GM21737 (cell line): ENCODE results near the gene POU6F2.

Source experiments
- ATAC-seq: cut with Tn5 transposase; IDR thresholded peaks from one replicate; pipeline ENCODE4 v1.9.1; 2021; ENCODE audit warnings: mild to moderate bottlenecking, moderate library complexity; ENCODE audit not compliant: unreplicated experiment

Gene POU6F2

GRCh38 chr7:39468261-39468660, 490.6 kb downstream of the POU6F2 start:
- ATAC-seq, result no peak

GRCh38 chr7:39468808-39469374, 491.2 kb downstream of the POU6F2 start:
- ATAC-seq, result no peak

GRCh38 chr7:39480901-39481300, 503.2 kb downstream of the POU6F2 start:
- ATAC-seq, result no peak

DNA sequence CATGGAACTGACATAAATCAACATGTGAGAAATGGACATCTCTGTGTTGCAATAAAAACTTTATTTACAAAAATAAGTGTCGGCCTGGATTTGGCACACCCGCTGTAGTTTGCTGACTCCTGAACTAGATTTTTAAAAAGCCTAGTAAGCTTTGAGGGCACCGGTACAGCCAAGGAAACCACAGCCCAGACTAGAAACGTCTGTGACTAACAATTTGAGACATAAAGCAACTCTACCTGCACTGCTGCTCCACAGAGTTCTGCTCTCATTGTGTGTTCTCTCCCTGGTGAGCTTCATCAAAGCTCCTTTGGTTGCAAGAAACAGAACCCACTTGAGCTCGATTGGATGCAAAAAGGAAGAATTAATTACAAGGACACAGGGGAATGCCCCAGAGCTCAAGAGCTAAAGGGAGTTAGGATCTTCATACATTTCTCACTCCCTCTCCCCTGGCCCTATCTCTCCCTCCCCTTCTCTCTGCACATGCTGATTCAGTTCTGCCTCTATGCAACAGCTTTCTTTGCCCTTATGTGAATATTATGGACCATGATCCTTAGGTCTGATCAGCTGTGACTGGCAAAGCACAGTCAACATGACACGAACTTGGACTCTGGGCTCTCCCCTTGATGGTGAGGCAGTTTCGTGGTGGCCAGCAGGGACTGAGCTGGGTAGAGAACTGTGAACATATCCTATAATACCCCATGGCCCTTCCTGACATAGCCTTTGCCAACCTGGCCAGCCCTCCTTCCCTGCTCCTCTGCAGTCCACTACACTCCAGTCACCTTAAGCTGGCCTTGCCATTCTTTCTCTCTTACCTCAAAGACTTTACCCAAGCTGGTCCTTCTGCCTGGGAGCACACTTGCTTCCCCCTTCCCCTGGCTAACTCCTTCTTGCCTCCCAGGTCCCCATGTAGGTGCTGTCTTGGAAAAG, 511.0 kb downstream of the POU6F2 start:
- ATAC-seq, result no peak

GRCh38 chr7:39490296-39490695, 512.6 kb downstream of the POU6F2 start:
- ATAC-seq, result no peak

DNA sequence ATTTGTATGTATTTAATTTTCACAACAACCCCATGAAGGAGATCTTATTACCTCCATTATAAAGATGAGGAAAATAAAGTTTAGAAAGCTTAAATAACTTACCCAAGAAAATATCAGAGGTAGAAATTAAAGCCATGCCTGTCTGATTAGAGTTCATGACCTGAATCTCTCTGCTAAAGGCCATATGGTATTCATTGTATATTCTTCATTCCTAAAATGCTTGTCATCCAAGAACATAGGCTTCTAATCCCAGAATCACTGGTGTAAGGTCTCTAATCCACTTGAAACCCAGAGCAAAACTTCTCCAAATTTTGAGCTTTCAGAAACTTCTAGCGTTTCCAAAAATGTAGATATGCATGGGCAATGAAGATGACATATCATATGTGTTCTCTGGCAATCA, 516.2 kb downstream of the POU6F2 start:
- ATAC-seq, result no peak

GRCh38 chr7:39501358-39501757, 523.6 kb downstream of the POU6F2 start:
- ATAC-seq, result no peak

DNA sequence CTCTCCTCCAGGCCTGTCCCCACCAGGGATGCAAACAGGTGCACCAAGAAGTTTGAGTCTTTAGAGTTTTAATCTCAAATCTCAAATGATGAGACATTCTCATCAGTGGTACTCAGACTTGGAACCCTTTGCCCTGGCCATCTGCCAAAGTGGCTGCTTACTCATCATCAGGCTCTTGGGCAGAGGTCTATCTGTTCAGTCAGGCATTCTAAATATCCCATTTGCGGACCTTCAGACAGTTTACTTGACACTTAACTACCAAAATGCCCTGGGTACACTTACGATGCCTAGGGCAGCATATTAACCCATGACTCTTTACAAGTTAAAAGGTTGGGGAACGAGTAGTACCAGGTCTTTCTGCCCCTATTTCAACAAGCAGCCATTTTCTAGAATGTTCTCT, 527.3 kb downstream of the POU6F2 start:
- ATAC-seq, result no peak

DNA sequence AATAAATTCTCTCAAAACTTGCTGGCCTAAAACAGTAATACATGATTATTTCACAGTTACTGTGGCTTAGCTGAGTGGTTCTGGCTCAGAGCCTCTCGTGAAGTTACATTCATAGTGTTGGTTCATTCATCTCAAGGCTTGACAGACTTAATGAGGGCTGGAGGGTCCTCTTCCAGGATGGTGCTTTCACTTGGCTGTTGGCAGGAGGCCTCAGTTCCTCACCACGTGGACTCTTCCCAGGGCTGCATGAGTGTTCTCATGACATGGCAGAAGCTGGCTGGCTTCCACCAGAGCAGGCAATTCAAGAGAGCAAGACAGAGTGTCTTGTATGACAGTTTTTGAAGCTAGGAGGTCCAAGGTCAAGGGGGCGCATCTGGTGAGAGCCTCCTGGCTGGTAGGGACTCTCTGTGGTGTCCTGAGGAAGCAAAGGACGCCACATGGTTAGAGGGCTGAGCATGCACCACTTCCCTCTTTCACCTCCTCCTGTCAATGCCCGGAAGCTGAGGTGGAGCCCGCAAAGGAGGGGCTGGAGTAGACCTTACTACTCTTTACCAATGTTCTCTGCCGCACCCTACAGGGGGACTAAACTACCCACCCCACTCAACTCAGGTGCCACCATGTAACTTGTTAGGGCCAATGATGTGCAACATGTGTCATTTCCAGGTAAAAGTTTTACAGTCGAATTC, 530.3 kb downstream of the POU6F2 start:
- no peak for ATAC-seq

DNA sequence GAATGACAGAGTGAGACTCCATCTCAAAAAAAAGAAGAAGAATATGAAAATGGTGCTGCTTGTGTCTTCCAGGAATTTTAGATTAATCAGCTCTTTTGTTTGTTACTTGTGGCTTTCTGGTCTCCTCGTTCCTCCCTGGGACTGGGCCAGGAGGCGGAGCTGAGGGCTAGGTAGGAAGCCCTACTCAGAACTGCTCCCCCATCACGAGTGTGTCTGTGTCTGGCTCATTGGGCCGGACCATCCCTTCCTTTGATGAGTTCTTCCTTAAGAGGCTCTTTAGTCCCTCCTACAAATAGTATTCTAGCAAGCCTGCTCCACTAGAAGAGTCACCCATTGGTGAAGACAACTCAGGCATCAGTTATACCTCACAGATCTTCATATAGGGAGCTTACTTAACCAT, 531.7 kb downstream of the POU6F2 start:
- ATAC-seq, result no peak

- ATAC-seq, result no peak
These were observed 532.2 kb downstream of the POU6F2 start for GRCh38 chr7:39509912-39510311.

DNA sequence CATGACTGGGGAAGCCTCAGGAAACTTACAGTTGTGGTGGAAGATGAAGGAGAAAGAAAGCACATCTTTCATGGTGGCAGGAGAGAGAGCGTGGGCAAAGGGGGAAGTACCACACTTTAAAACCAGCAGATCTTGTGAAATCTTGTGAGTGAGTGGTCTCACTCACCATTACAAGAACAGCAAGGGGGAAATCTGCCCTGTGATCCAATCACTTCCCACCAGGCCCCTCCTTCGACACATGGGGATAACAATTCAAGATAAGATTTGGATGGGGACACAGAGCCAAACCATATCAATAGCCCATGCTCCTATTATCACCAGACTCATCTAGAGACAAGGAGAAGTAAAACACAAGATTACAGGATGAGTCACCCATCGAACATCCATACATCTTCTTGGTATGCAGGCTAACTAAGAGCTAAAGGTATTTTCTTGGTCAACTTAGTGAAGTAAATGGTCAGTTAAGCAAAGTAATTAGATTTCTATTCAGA, 533.2 kb downstream of the POU6F2 start:
- ATAC-seq, result no peak

- ATAC-seq, result no peak
These were observed 538.0 kb downstream of the POU6F2 start for GRCh38 chr7:39515534-39516228.

GRCh38 chr7:39516498-39516897, 538.8 kb downstream of the POU6F2 start:
- ATAC-seq, result no peak

GRCh38 chr7:39517240-39517639, 539.5 kb downstream of the POU6F2 start:
- ATAC-seq, result no peak
